IPS-NIHi7 (cell line): ENCODE measurements around the gene ZFP36L1.

Experiments
- DNase-seq: peaks from one replicate; pipeline ENCODE4 v3.0.0; 2012; ENCODE audit warnings: mixed read lengths; ENCODE audit errors: extremely low spot score

The ZFP36L1 gene

GRCh38 chr14:68762953-68763764, 29.7 kb downstream of the ZFP36L1 start:
- DNase-seq, result peak; percentile 97

DNA sequence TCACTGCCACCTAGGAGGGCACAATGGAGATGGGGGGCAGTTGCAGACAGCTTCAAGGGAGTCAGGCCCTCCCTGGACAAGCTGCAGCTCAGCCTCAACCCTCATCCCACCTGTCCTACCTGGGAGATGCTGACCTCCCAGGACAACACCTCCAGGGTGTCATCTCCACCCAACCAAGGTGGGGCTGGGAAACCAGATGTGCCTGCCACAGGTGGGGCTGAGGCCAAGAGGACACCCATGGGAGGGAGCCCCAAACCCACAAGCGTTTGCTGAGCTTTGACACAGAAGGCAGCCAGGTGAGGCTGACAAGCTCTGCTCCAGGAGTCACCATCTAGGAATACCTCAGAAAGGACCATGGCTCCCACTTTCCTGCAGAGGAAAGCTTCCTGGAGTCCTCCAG, 31.5 kb downstream of the ZFP36L1 start:
- no peak for DNase-seq

GRCh38 chr14:68760761-68761160, 32.1 kb downstream of the ZFP36L1 start:
- DNase-seq, result no peak

GRCh38 chr14:68759937-68760336, 32.9 kb downstream of the ZFP36L1 start:
- DNase-seq, result no peak

DNA sequence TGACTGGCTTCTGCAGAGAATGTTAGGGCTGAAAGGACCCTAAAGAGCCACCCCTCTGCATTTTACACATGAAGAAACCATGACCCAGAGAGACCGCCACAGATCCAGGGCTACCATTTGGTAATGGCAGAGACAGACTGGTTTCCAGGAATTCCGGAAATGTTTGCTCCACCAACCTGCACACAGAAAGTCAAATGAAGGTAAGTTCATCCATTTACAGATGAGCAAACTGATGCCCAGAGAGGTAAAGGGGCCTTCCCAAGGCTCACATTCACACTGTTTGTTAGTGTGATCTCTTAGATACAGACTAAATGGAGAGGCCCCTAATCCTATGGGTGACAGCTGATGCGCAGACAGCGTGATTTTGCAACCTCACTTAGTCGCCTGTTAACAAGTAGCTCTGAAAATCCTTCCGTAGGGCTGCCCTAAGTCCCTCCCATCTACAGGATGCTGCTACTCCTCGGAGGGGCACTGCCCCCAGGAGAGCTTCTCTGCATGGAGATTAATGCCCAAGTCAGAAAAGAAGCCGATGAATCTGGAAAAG, 33.8 kb downstream of the ZFP36L1 start:
- DNase-seq, result no peak

DNA sequence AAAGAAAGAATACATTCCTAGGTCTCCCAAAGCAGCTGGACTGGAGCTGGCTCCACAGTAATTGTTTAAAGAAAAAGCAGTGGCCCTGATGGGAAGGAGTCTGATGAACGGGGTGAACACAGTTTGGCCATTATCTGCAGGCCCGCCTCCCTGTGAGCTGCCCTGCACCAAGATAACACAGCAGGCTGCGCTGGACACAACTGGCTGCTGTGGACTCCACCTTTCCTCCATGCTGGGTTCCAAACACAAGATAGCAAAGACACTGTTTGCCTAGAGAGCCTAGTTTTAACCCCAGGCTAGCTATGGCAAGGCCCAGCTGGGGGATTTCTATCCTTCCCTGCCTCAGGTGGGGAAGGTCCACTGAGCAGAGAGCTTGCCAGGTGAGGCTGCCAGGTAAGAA, 34.6 kb downstream of the ZFP36L1 start:
- no peak for DNase-seq

DNA sequence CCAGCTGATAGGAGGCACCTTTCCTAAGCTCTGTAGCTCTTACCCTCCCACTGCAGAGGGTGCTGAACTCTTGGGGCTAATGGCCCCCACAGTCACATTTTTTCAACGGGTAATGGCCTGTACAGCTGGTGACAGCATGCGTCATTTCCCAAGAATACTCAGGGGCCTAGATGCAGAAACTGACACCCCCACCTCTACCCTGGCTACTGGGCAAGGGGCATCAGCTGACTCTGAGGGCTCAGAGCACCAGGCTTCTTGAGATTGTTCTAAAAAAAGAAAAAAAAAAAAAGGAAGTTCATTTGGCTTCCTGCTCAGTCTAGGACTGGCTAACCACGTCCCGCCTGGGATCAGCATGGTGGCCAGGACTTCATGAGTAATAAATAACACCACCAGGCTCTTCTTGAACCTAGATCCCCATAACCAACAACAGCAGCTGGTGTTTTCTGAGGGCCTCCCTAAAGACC, 35.2 kb downstream of the ZFP36L1 start:
- DNase-seq, result no peak

DNA sequence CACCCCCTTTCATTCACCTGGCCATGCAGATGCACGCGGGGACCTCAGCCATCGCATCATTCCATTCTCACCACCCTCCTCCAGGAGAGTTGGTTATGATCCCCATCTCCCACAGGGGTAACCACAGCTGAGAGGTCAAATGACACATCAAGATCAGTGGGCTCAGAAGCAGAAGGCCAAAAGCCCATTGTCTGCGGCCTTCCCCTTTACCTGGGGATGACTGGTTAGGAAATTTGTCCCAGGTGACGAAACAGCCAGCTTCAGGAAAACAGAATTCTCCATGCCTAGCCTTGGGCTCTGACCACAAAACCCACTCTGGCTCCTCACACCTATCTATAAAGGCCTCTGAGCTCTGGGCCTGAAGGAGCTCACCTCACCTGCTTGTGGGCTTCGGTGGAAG, 36.1 kb downstream of the ZFP36L1 start:
- no peak for DNase-seq

DNA sequence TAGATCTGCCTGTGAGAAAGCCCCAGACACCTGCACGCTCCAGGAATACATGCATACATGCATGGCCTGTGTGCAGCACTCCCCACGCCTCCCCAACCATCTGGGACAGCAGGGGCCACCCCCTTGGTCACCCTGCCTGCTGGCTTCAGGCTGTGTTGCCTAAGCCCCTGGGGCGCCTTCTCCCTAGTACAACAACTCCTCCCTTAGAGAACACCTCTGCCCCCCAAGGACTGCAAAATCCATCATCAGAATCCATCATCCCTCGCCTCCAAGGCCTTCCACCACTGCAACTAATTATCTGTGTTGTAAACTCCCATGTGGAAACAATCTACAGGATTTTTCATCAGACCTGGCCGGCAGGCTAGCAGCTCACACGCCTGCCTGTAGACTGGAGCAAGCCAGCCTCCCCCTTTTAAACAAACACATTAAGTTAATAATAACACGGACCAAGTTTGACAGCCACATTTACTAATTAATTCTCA, 36.8 kb downstream of the ZFP36L1 start:
- no peak for DNase-seq

- no peak for DNase-seq
Measured at GRCh38 chr14:68755016-68755353, 37.9 kb downstream of the ZFP36L1 start.

GRCh38 chr14:68753690-68754089, 39.2 kb downstream of the ZFP36L1 start:
- no peak for DNase-seq

DNA sequence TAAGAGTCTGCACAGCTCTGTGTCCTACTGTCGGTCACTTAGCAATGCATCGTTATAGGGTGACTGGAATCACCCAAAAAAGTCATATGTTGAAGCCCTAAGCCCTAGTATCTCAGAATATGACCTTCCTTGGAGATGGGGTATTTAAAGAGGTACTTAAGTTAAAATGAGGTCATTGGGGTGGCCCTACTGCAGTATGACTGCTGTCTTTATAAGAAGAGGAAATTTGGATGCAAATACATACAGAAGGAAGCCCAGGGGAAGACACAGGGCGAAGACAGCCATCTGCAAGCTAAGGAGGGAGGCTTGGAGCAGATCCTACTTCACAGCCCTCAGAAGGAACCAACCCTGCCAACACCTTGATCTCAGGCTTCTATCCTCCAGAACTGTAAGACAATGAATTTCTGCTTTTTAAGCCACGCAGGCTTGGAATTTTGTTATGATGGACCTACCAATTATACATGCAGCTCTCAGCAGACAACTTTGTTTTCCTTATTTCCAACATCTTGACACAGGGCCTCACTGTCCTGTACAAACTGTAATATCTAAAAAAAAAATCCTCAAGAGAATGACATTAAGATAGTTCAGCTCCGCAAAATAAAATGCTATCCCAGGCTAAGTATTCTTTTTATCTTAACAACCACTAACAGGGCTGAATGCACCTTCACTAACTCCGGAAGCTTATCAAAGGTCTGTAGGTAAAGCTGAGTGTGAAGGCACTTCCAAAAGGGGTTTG, 40.4 kb downstream of the ZFP36L1 start:
- DNase-seq, result no peak

- DNase-seq, result no peak
Measured at GRCh38 chr14:68749487-68750475, 43.1 kb downstream of the ZFP36L1 start.

DNA sequence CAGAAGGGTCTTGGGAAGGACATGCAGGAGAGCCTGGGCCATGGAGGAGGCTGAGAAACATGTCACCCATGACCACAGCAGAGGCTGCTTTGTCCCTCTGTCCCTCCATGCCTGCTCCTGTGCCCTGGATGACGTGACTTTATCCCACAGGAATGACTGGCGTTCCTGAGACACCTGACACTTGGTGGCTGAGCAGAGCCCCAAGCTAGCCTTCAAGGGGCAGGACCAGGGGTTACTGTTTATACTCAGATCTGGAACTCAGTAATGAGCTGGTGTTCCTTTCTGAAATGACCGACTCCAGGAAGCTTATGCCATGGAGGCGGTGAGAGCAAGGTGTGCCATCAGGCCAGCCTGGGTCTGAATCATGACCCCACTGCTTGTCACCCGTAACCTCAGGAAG, 44.2 kb downstream of the ZFP36L1 start:
- DNase-seq, result no peak

DNA sequence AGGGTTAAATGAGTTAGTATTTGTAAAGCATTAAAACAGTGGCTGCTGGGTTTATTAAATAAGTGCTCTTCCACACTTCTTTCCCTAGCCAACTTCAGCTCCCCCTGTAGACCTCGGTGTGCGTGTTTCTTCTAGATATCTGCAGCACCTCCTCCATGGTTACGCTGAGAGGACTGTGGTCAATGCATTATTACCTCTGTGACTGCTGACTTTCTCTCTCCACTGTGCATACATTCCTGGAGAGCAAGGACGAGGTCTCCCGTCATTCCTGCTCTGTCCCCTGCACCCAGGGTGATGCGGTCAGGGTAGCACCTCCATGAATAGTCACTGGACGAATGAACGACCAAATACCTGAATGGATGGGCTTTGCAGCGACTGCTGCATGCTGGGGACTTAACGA, 44.6 kb downstream of the ZFP36L1 start:
- no peak for DNase-seq

- DNase-seq, result no peak
Measured at GRCh38 chr14:68747393-68747792, 45.5 kb downstream of the ZFP36L1 start.

GRCh38 chr14:68744613-68745012, 48.3 kb downstream of the ZFP36L1 start:
- no peak for DNase-seq

DNA sequence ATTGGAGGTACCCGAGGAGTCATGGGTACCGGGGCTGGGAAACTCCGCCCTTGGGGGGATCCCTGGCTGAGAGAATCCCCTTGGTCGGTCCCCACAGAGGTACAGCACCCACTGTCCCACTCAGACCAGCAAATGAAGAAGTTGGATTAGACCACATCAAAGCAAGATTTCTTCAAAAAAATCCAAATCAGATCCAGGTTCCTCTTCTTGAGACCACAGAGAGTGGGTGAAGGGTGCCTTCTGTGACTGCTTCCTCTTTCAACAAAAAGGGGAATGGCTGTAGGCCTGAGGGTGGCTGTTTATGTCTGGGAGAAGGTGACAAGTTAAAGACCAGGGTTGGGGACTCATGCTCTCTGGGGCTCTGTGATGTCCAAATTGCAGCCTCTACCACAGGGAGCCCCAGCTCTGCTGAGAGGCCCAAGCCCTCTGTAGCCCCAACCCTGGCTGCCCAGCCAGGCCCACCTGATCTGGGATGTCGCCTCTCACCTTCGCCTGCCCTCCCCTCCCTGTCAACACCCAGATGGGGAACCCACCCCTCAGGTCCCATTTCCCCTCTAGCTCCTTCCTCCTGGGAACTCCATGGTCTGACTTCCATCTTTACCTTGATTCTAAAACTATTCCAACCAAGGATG, 50.9 kb downstream of the ZFP36L1 start:
- no peak for DNase-seq

DNA sequence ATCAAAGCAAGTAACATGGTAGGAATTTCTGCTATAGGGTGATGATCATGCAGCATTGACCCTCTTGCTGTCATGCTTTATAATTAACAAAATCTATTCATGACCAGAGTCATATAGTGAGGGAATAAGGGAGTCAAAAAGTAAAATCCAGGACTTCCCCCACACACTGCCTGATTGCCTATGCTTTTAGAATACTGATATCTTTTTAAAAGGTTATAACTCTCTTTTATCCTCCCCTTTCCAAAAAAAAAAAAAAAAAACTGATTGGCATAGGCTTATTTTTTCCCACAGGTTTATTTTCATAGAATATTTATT, 51.4 kb downstream of the ZFP36L1 start:
- no peak for DNase-seq

GRCh38 chr14:68740788-68741476, 51.9 kb downstream of the ZFP36L1 start:
- no peak for DNase-seq

- no peak for DNase-seq
Measured at GRCh38 chr14:68739701-68740100, 53.2 kb downstream of the ZFP36L1 start.
